ENCODE results near the gene NLGN3.
"Not testable (repeated sequence)": the region's sequence is repeated elsewhere in the genome, so short reads cannot be mapped to it uniquely, and the experiment has no call there.

Gene NLGN3

GRCh38 chrX:71175531-71175930, 30.9 kb downstream of the NLGN3 start:
- TF ChIP-seq CTCF (IDR thresholded peaks at IDR 0.05; ENCODE audit: low read depth, low read length): no peak
- Histone ChIP-seq H3K27me3 (ENCODE audit: insufficient read depth, low read depth, severe bottlenecking) (peaks cover 12% of the 10 kb centered on the region), H3K36me3 (no peaks in the 10 kb centered on the region), H3K4me3 (ENCODE audit: low read depth, low read length) (no peak overlapping the region), H3K27ac (no peak overlapping the region), H3K9me3 (ENCODE audit: severe bottlenecking) (no peaks in the 10 kb centered on the region)
- DNase-seq: no peak

GRCh38 chrX:71177327-71177726, 32.7 kb downstream of the NLGN3 start:
- Histone ChIP-seq H3K4me3 (ENCODE audit: low read depth, low read length) (no peak overlapping the region), H3K36me3 (no peaks in the 10 kb centered on the region), H3K27ac (no peak overlapping the region), H3K9me3 (ENCODE audit: severe bottlenecking) (peaks cover 4% of the 10 kb centered on the region), H3K27me3 (ENCODE audit: insufficient read depth, low read depth, severe bottlenecking) (peaks cover 14% of the 10 kb centered on the region)
- DNase-seq: no peak
- TF ChIP-seq CTCF (IDR thresholded peaks at IDR 0.05; ENCODE audit: low read depth, low read length): no peak

GRCh38 chrX:71178908-71179307, 34.3 kb downstream of the NLGN3 start:
- Histone ChIP-seq H3K4me3 (ENCODE audit: low read depth, low read length) (no peak overlapping the region), H3K36me3 (no peaks in the 10 kb centered on the region), H3K27ac (no peak overlapping the region), H3K9me3 (ENCODE audit: severe bottlenecking) (peaks cover 4% of the 10 kb centered on the region), H3K27me3 (ENCODE audit: insufficient read depth, low read depth, severe bottlenecking) (peaks cover 18% of the 10 kb centered on the region)
- TF ChIP-seq CTCF (IDR thresholded peaks at IDR 0.05; ENCODE audit: low read depth, low read length): peak; percentile 63
- DNase-seq: peak; percentile 53

- not testable (repeated sequence) for H3K27ac ChIP-seq; H3K9me3 ChIP-seq (ENCODE audit: severe bottlenecking); H3K4me3 ChIP-seq (ENCODE audit: low read depth, low read length); H3K36me3 ChIP-seq; DNase-seq
- peaks cover 15% of the 10 kb centered on the region for H3K27me3 ChIP-seq (ENCODE audit: insufficient read depth, low read depth, severe bottlenecking)
Measured at GRCh38 chrX:71180579-71181265, 36.1 kb downstream of the NLGN3 start.

GRCh38 chrX:71181558-71181909, 36.9 kb downstream of the NLGN3 start:
- peaks cover 4% of the 10 kb centered on the region for H3K9me3 ChIP-seq (ENCODE audit: severe bottlenecking)
- no peak for DNase-seq
- H3K36me3 ChIP-seq: no peaks in the 10 kb centered on the region
- H3K4me3 ChIP-seq (ENCODE audit: low read depth, low read length): no peak overlapping the region
- peaks cover 15% of the 10 kb centered on the region for H3K27me3 ChIP-seq (ENCODE audit: insufficient read depth, low read depth, severe bottlenecking)
- H3K27ac ChIP-seq: no peak overlapping the region
- no peak for TF ChIP-seq CTCF (IDR thresholded peaks at IDR 0.05; ENCODE audit: low read depth, low read length)

GRCh38 chrX:71181910-71182799, 37.5 kb downstream of the NLGN3 start:
- TF ChIP-seq CTCF (IDR thresholded peaks at IDR 0.05; ENCODE audit: low read depth, low read length): no peak
- H3K36me3 ChIP-seq: no peaks in the 10 kb centered on the region
- H3K4me3 ChIP-seq (ENCODE audit: low read depth, low read length): no peak overlapping the region
- peak; percentile 7 for DNase-seq
- H3K27ac ChIP-seq: no peak overlapping the region
- peaks cover 4% of the 10 kb centered on the region for H3K9me3 ChIP-seq (ENCODE audit: severe bottlenecking)
- peaks cover 15% of the 10 kb centered on the region for H3K27me3 ChIP-seq (ENCODE audit: insufficient read depth, low read depth, severe bottlenecking)
